ENCODE measurements around the gene CD300LB.

- TF ChIP-seq CTCF (IDR thresholded peaks at IDR 0.05; ENCODE audit: borderline replicate concordance, extremely low read depth, low read length, poor library complexity, severe bottlenecking), result no peak
- no peak for TF ChIP-seq EZH2 (IDR thresholded peaks at IDR 0.05; ENCODE audit: borderline replicate concordance, low read depth, low read length, severe bottlenecking)
Observed at GRCh38 chr17:74546586-74546985, 15.3 kb upstream of the CD300LB start.

Data from DND-41 (cell line).